Activated CD8-positive, alpha-beta memory T cell treated with anti-CD3 and anti-CD28 coated beads, Interleukin-2, amount 50 U/mL, for 4 hours (primary cell): ENCODE measurements around the gene SIX5.

ENCODE experiments used
- DNase-seq: peaks from one replicate; pipeline ENCODE4 v3.0.0-alpha.2; 2020

The SIX5 gene

DNA sequence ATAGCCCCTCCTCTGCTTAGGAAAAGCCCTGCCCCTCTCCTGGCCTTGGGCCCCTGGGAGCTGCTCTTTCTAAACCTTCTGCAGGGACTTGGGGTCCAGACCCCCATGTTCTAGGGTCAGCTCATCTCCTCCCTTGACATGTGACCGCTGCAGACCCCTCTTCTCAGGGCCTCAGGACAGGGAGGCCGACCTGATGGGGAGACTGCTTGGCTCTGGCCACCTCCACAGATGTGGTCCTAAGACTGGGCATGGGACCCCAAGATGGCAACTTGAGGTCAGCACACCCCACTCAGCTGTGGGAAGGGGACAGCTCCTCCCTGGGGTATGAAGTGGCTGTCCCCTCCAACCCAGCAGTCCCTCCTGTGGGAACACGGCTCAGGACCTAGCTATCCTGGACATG is 3.9 kb upstream of the SIX5 start:
- no peak for DNase-seq

DNA sequence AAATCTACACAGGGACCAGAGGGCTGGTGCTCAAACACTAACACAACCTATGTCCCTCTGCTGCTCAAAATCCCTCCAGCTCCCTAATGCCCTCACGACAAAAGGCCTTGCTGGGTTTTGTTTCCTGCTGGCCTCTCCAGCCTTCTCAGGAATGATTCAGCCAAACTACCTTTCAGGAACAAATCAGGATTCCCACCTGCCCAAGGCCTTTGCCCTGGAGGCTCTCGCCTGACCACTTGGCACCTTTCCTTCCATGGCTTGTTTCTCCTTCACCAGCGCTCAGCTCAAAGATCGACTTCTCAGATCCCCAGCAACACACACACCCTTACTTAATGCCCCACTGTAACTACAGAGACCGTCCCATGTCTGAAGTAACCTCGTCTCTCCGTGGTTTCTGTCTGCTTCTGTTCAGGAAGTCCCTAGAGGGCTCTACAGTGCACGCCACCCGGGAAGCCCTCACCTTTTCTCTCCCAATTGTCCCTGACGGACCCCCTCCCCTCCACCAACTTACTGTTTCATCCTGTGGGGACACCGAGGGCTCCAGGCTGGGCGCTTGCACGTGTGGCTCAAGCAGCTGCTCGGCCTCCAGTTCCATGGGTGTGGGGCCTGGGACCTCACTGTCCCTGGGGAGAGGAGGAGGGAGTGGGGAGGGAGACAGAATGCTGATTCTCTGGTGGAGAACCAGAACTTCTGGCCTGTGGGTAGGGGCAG is 3.2 kb upstream of the SIX5 start:
- no peak for DNase-seq

DNA sequence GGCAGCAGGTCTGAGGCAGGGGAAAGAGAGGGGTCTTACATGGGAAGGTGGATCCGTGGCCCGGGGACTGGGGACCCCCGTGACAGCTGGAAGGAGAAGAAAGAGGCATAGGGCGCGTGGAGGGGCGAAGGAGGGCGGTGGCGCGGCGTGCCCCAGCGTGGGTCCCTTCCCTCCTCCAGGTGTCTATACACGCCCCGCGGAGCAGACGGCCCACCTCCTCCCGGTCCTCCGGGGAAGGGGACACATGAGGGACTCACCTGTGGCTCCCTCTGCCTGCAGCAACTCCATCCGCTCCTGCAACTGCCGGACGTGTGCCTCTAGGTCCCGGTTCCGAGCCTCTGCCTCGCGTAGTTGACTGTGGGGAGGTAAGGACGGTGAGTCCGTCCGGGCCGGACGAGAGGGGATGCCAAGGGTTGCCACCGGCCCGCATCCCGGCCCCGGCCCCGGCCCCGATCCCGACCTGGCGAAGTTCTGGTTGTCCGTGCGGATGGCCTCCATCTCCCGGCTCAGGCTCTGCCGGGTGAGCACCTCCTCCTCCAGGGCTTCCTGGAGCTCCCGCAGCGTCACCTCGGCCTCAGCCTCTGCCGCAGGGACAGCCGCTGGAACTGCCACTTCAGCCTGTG is 2.4 kb upstream of the SIX5 start:
- no peak for DNase-seq

DNA sequence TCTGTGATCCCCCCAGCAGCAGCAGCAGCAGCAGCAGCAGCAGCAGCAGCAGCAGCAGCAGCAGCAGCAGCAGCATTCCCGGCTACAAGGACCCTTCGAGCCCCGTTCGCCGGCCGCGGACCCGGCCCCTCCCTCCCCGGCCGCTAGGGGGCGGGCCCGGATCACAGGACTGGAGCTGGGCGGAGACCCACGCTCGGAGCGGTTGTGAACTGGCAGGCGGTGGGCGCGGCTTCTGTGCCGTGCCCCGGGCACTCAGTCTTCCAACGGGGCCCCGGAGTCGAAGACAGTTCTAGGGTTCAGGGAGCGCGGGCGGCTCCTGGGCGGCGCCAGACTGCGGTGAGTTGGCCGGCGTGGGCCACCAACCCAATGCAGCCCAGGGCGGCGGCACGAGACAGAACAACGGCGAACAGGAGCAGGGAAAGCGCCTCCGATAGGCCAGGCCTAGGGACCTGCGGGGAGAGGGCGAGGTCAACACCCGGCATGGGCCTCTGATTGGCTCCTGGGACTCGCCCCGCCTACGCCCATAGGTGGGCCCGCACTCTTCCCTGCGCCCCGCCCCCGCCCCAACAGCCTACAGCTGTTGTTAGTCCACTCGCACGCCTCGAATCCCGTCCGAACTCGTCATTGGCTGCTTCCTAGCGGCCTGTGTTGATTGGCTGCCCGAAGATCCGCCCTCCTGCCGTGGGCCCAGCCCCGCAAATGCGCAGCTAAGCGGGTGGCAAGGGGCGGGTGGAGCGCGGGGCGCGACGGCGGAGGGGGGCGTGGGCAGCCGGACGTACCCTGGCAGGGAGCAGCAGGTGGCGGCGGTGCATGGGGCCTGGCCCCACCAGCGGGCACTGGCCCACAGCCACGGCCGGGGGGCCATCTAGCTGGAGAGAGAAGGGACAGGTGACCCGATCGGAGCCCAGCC is 1.4 kb upstream of the SIX5 start:
- peak; percentile 92 for DNase-seq

DNA sequence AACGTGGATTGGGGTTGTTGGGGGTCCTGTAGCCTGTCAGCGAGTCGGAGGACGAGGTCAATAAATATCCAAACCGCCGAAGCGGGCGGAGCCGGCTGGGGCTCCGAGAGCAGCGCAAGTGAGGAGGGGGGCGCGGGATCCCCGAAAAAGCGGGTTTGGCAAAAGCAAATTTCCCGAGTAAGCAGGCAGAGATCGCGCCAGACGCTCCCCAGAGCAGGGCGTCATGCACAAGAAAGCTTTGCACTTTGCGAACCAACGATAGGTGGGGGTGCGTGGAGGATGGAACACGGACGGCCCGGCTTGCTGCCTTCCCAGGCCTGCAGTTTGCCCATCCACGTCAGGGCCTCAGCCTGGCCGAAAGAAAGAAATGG is 754 bp upstream of the SIX5 start:
- DNase-seq, result no peak

DNA sequence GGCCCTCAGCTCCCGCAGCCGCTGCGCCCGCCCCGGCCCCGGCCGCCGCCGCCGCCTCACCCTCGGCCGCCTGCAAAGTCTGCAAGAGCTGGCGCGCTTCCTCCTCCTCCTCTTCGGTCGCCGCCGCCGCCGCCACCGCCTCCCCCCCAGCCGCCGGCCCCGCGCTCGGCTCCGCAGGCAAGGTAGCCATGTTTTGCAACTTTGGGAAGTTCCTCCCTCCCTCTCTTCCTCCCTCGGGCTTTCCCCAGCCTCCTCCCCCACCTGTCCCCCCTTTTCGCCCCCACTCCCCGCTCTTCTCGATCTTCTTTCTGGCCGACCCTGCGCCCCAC is 433 bp downstream of the SIX5 start:
- DNase-seq, result peak; percentile 42

DNA sequence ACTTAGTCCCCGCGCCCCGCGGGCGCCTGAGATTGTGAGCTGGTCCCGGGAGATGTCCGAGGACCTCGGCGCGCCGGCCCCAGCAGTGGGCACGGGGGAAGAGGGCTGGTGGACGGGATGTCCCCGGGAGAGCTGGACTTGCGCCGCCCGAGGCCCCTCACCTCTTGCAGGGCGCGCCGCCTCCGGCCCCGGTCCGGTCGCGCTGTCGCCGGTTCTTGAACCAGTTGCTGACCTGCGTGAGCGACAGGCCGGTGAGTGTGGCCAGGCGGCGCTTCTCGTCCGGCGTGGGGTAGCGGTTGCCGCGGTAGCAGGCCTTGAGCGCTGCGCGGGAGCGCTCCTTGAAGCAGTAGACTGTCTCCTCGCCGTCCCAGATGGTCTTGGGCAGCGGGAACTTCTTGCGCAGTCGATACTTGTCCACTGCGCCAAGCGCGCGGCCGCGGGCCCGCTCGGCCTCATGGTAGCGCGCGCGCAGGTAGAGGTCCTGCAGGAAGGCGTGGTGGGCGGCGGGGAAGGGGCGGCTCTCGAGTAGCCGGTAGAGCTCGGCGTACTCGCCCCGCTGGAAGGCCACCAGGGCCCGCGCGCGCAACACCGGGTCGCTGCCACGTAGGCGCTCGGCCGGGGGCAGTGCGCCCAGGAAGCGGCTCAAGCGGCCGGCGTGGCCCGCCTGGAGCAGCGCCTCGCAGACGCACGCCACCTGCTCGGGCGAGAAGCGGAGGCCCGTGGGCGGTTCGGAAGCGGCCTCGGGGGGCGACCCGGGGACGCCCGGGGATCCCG is 984 bp downstream of the SIX5 start:
- no peak for DNase-seq

DNA sequence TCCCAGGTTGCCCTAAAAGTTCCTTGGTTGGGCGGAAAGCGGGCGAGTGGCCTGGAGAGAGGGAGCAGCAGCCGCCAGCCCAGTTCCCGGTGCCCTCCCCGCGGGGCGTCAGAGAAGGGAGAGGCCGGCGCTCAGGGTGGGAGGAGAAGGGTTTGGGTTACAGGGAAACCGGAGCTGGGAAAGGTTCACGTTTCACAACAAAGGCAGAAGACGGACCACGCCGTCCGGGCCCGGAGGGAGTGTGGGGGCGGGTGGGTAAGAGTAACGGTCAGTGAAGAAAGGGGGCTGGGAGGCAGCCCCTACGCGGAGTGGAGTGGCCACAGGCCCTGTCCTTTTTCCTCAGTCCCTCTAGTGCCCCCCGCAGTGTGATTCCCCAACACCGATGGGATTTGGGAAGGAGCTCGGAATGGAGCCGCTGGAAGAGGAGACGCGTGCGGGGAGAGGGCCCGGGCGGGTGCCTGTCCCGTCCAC is 1.6 kb downstream of the SIX5 start:
- DNase-seq, result no peak

DNA sequence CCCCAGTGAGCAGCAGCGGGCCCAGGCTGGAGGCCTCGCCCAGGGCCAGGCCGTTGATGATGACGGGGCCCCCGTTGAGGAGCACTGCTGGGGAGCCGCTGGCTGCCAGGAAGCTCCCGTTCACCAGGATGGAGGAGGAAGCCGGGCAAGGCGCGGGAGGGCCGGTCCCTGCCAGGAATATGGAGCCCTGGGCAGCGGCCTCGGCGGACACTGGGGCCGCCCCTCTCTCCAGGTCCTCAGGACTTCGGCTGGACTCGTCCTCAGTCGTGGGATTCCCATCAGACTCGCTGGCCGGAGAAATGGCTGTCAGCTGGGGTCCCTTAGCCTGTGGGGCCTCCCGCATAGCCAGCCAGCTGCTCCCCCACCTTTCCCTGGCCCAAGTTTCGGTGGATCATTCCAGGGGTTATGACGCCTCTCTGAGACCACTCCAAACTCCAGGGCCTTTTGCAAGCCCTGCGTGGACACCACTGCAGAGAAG is 2.1 kb downstream of the SIX5 start:
- DNase-seq, result no peak

DNA sequence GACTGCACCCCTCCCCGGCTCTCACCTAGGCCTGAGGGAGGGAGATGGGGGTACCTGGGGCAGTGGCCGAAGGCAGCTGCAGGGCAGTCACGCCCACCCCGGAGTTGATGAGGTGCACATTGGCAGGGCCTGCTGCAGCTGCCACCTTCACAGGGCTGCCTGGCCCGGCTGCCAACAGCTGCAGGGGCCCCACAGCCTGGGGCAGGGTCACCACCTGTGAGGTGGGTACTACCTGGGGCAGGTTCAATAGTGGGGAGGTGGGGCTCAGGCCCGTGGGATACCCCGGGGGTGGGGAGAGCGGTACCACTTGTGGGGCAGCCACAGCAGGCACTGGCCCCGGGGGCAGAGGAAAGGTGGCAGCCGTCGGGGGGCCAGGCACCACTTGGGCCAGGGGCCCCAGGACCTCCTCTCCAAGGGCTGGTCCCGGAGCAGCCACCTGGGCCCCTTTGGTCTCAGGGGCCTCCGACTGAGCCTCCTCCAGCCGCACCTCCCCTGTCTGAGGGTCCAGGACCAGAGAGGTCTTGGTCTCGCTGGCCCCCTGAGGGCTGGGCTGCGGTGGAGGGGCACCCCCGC is 2.7 kb downstream of the SIX5 start:
- DNase-seq, result no peak

DNA sequence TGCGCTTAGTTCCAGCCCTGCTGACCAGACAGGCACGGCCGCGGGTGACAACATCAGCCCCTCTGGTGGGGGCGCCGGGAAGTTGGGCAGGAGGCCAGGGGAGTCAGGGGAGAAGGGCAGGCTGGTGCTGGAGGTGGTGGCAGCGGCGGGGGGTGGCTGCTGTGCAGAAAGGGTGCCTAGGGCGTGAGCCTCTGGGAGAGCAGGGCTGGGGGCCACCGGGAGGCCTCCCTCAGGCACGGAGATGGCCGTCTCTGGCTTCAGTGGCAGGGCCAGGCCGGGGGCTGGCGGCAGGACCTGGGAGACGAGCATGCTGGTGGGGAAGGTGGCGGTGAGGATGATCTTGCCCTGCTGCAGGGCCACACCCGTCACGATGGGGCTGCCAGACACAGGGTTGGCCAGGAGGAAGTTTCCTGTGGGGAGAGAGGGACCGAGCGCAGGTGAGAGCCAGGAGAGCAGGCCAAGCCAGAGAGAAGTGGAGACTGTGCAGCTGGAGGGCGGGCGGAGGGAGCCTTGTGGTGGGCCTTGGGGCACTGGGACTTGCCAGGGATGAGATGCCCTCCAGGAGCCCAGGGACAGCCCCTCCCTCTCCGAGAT is 3.3 kb downstream of the SIX5 start:
- no peak for DNase-seq

DNA sequence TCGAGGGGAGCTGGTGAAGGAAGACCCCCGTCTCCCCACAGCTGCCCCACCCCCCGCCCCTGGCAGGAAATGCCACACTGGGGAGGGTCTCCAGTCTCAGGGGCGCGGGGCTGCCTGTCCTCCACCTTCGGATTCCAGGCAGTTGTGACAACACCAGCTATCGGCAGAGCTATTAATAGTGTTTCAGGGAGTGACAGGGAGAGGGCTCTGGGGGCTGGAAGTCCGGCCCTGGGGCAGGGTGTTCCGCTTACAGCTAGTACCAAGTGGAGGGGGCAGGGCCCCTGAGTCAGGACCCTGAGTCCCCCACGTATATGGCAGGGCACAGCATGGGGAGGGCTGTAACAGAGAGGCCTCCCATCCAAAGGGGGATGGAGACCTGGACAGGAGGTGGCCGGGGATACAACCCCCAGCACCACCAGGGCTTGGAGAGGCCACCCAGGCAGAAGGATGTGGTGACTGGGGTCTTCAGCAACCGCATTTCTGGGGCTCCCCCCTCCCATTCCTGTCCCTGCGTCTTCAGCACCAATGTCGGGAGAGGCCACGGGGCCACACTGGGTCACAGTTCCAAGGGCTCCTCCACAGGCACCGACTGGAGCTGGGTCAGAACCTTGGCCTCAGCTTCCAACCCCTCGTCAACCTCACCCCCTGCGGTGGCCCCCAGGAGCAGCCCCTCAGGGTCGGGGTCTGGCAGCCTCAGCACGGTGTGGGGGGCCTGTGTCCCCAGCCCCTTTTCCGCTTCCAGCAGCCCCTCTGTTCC is 3.9 kb downstream of the SIX5 start:
- DNase-seq, result no peak

DNA sequence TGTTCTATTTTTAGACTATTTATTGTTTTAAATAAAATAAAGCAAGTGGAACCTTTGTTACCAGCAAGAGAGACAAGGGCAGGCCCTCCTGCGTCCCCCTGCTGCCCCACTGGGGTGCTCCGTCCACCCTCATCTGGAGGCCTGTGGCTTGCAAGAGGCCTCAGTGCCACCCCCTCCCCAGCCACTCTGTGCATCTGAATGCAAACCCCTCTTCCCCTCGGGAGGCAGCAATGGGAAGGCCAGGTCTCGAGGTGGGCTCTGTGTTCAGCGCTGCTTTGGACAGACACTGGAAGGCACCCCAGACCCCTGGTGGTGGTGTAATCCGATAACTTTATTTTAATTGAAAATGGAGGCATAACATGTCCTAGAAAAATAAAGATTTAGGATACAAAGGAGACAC is 4.6 kb downstream of the SIX5 start:
- DNase-seq, result no peak

DNA sequence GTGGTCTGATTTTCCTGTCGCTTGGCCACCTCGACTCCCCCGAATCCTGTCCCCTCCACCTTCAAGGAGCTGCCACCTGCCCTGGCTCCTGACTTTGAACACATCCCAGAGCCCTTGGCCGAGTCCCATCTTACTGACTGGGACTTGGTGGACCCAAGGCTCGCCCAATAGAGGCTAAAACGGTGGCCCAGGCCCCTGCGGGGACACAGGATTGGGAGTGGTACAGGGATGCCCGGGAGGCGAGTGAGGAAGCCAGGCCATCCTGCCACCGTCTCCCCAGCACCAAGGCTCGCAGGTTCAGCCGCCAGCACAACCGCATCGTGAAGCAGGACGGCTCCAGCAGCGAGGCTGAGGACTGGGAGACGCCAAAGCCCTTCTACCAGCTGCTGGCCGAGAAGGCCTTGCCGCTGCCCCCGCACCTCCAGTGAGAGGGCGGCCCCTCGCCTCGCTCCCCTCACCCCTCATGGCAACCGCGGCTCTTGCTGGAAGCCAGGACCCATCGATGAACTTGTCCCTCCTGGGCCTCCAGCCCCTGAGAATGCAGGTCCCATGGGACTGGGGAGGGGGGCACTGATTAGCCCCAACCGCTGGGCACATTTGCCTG is 5.3 kb downstream of the SIX5 start:
- DNase-seq, result no peak

DNA sequence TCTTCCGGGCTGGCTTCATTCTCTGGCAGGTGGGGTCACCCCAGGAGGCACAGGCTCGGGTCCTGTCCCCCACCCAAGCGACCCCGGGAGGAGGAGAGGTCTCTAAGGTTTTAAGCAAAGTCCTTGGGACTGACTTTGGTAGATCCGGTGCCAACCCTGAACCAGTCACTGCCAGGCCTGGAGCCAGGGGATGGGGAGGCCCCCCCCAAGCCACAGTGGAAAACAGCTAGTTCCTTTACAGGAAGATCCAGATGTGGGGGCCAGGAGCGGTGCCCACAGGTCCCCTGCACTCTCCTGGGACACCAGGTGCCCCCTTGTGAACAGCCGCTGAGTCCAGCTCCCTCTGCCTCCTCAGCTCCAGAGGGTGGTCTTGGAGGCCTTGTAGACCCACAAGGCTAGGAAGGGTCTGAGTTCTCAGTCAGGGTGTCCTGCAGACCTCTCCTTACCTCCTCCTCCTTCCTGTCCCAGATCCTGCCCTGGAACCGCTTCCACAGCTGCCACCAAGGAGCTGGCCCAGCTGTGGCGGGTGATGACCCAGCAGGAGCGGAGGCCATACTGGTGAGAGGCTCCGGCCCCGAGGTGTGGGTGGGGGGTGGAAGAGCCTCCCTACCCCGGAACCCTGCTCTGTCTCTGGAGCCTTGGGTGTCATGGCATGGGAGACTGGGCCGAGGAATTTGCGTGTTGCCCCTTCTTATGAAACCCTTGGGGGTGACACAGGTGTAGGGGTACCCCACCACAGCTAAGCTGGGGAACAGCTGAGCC is 6.0 kb downstream of the SIX5 start:
- DNase-seq, result no peak

DNA sequence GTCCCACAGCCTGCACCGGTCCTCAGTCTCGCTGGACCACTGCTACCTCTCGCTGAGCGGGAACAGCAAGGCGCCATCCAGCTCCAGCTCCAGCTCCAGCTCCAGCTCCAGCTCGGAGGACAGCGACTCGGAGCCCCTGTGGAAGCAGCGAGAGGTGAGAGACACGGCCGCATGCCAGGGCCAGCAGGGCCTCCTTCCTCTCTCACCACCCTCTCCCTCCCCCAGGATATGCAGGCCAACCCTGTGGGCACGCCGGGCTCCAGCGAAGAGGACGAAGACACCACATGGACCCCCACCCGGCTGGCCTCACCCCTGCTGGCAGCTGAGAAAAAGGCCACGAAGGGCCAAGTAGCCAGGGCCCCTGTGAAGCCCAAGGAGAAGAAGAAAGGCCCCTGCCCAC is 7.3 kb downstream of the SIX5 start:
- no peak for DNase-seq

DNA sequence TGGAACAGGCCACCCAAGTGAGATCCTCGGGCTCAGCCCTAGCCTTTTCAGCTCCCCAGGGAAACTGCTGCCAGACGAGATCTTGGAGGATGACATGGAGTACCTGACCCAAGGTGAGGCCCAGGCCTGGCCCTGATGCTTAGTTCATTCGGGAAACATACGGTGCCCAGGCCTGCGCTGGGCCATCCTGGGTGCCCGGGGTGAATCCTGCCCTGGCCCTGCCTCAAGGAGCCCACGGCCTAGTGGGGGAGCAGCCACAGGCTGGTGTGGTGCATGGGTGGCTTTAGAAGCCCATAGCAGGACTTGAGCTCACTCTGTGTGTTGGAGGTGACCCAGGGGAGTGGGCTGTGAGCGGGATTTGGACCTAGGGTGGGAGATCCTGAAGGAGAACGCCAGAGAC is 10.1 kb downstream of the SIX5 start:
- no peak for DNase-seq

DNA sequence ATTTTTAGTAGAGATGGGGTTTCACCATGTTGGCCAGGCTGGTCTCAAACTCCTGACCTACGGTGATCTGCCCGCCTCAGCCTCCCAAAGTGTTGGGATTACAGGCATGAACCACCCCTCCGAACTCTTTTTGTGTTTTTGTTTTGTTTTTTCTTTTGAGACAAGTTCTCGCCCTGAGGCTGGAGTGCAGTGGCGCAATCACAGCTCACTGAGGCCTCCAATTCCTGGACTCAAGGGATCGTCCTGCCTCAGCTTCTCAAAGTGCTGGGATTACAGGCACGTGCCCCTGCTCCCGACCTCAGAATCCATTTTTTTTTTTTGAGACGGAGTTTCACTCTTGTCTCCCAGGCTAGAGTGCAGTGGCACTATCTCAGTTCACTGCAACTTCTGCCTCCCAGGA is 11.4 kb downstream of the SIX5 start:
- DNase-seq, result no peak

DNA sequence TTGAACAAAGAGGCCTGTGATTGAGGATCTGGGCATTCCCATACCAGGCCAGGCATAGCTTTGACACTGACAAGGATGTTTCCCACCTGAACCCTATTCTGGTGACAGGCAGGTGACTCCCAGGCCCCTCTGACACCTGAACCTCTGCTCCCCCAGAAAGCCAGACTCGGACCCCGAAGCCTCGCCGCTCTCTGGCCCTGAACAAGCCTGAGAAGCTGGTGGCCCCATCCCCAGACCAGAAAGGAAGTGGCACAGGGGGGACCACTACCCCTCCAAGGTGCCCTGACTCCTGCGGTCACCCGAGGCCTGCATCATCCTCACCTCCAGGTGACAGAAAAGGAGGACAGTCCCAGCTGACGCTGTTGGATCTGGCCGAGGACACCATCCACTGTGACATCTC is 14.7 kb downstream of the SIX5 start:
- DNase-seq, result no peak

DNA sequence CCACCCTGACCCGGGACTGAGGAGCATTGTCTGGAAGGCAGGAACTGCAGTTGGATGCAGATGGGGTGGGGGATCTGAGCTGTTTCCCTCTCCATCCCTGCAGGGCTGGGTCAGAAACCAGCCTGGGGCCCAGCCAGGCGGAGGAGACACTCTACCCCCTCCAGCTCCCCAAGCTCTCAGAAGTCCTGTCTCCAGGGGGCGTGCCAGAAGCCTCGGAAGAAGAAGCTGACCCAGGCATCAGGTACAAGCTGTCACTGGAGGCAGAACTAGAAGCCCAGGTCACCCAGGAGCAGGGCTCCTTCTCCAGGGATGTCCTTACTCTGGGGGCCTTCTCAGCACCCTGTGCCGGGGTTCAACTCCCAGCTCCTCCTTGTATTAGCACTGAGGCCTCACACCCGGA is 15.5 kb downstream of the SIX5 start:
- DNase-seq, result no peak
